B cell (primary cell): Measurements from ENCODE around the gene NOD2. TPM values are rescaled to one million over a fixed set of nuclear protein-coding genes. Genes with fewer than 3 reads are reported as not detected.

Experiments
- ATAC-seq: fragments of 200-7000 bp; cut with Tn5 transposase; one replicate; pipeline ENCODE4 v1.10.0; 2021; ENCODE audit warnings: low read depth, mild to moderate bottlenecking, moderate number of reproducible peaks, moderate library complexity
- CTCF ChIA-PET: fragments of 350-600 bp; sonication (Branson Sonifier 250); formaldehyde crosslinking; loops from one replicate; lab custom pipeline; 2021; ENCODE audit warnings: antibody characterized with exemption, inconsistent platforms; lab: Charles Lee
- POLR2A ChIA-PET: fragments of 350-600 bp; sonication (Branson Sonifier 250); formaldehyde crosslinking; loops from one replicate; lab custom pipeline; 2021; ENCODE audit warnings: antibody characterized with exemption; lab: Charles Lee
- DNase-seq: peaks from one replicate; pipeline ENCODE4 v3.0.0; 2013
- H2AFZ ChIP-seq: 2 replicates; pipeline ENCODE4 v1.6.1; 2012; ENCODE audit warnings: mild to moderate bottlenecking, low read depth, low read length; ENCODE audit not compliant: insufficient read depth, poor library complexity, severe bottlenecking
- H3K27ac ChIP-seq, 2 donors: 1 replicate in 1 of 2; 2 replicates in 1 of 2; pipeline ENCODE4 v1.5.1; 2012 to 2013; ENCODE audit warnings: low read length in 2 of 2, mild to moderate bottlenecking in 2 of 2, moderate library complexity in 1 of 2
- H3K27me3 ChIP-seq, 4 experiments: fragments of 200-600 bp in 1 of 4; sonication (generic) in 1 of 4; replicated peaks in 1 of 4; 1 replicate in 2 of 4; 2 replicates in 2 of 4; pipeline versions ENCODE4 v1.6.1 to v1.7.0; 2013 to 2016; ENCODE audit warnings: low read length in 3 of 4, mild to moderate bottlenecking in 2 of 4, mixed read lengths in 1 of 4, moderate library complexity in 1 of 4; ENCODE audit not compliant: insufficient read depth in 4 of 4, control insufficient read depth in 3 of 4; ENCODE audit errors: control extremely low read depth in 1 of 4
- H3K36me3 ChIP-seq, 2 experiments: replicated peaks in 1 of 2; 1 replicate in 1 of 2; 2 replicates in 1 of 2; pipeline versions ENCODE4 v1.6.1 to v1.7.1; 2013; ENCODE audit warnings: low read length in 1 of 2; ENCODE audit not compliant: insufficient read depth in 2 of 2, control insufficient read depth in 1 of 2; ENCODE audit errors: control extremely low read depth in 1 of 2, extremely low read depth in 1 of 2
- H3K4me1 ChIP-seq, 2 donors: fragments of 200-600 bp in 1 of 2; sonication (generic) in 1 of 2; 1 replicate in 1 of 2; 2 replicates in 1 of 2; pipeline versions ENCODE4 v1.5.1 to v1.6.1; 2013 to 2017; ENCODE audit warnings: low read length in 2 of 2; ENCODE audit not compliant: control insufficient read depth in 2 of 2, insufficient read depth in 2 of 2
- H3K4me2 ChIP-seq: replicated peaks from 2 replicates; pipeline ENCODE3; 2012; ENCODE audit warnings: mild to moderate bottlenecking, low read depth, low read length; ENCODE audit not compliant: poor library complexity, severe bottlenecking
- H3K4me3 ChIP-seq, 5 experiments: fragments of 200-600 bp in 1 of 5; sonication (generic) in 1 of 5; 1 replicate in 3 of 5; 2 replicates in 2 of 5; pipeline versions ENCODE4 v1.5.1 to v1.7.0; 2011 to 2016; ENCODE audit warnings: low read length in 4 of 5, mild to moderate bottlenecking in 4 of 5, low read depth in 2 of 5, control low read depth in 1 of 5, moderate library complexity in 1 of 5; ENCODE audit not compliant: insufficient read depth in 1 of 5; ENCODE audit errors: control extremely low read depth in 1 of 5, extremely low read depth in 1 of 5
- H3K79me2 ChIP-seq: fragments of 200-600 bp; sonication (generic); one replicate; pipeline ENCODE4 v1.6.0; 2016; ENCODE audit warnings: low read length; ENCODE audit not compliant: control insufficient read depth, insufficient read depth
- H3K9ac ChIP-seq: fragments of 200-600 bp; sonication (generic); 2 replicates; pipeline ENCODE4 v1.6.1; 2017; ENCODE audit warnings: mild to moderate bottlenecking, low read length, moderate library complexity
- H3K9me3 ChIP-seq, 3 donors: one replicate each; pipeline versions ENCODE4 v1.6.1 to v1.7.1; 2013; ENCODE audit warnings: low read length in 2 of 3; ENCODE audit not compliant: control insufficient read depth in 2 of 3, insufficient read depth in 1 of 3; ENCODE audit errors: control extremely low read depth in 1 of 3
- H4K20me1 ChIP-seq: 2 replicates; pipeline ENCODE4 v1.6.0; 2012; ENCODE audit warnings: mild to moderate bottlenecking, low read length; ENCODE audit not compliant: insufficient read depth, control insufficient read depth, poor library complexity, severe bottlenecking
- H3K27ac Mint-ChIP-seq: one replicate; pipeline ENCODE4 v1.8.0; 2021; ENCODE audit warnings: mixed read lengths
- H3K27me3 Mint-ChIP-seq: one replicate; pipeline ENCODE4 v1.8.0; 2021; ENCODE audit warnings: mixed read lengths
- H3K4me1 Mint-ChIP-seq: one replicate; pipeline ENCODE4 v1.8.0; 2021; ENCODE audit warnings: mixed read lengths
- H3K4me3 Mint-ChIP-seq: one replicate; pipeline ENCODE4 v1.8.0; 2021; ENCODE audit warnings: mixed read lengths
- H3K9me3 Mint-ChIP-seq: one replicate; pipeline ENCODE4 v1.8.0; 2022; ENCODE audit warnings: mixed read lengths; ENCODE audit not compliant: insufficient read depth
- CTCF ChIP-seq: fragments of 200-600 bp; IDR thresholded peaks from one replicate; pipeline ENCODE4 v1.8.0; 2022; ENCODE audit warnings: antibody characterized with exemption, mild to moderate bottlenecking
- EZH2 ChIP-seq: IDR thresholded peaks from 2 replicates; pipeline ENCODE4 v1.6.1; 2012; ENCODE audit warnings: borderline replicate concordance, low read depth, mild to moderate bottlenecking, moderate library complexity, low read length; ENCODE audit not compliant: insufficient read depth, poor library complexity, severe bottlenecking
- WGBS: methylation state at CpG from one replicate; pipeline ENCODE4 v1.1.5; 2013; ENCODE audit warnings: missing lambda C conversion rate; ENCODE audit not compliant: insufficient coverage; 5-methylcytosine and 5-hydroxymethylcytosine counted together
- intact Hi-C: fragments of 100-400 bp; cut with micrococcal nuclease; formaldehyde crosslinking; loops from one replicate; pipeline ENCODE4 v1.10.0; 2022
- polyA plus RNA-seq: library from polyadenylated mRNA; depleted of rRNA; stranded (reverse); fragments of >200 nt; gene quantifications from 2 replicates; pipeline ENCODE4 v1.2.3, GENCODE V29; 2012
- total RNA-seq, 2 donors: library from RNA; stranded (reverse); fragments of 120-200 nt in 1 of 2; gene quantifications; 1 replicate in 1 of 2; 2 replicates in 1 of 2; pipeline versions ENCODE4 v1.2.3 to v1.2.4, GENCODE V29; 2013 to 2022

NOD2 gene
- total and polyA plus RNA-seq, 2 donors (not counting 1 experiment from before 2014, with no cell fraction given): 1.2 to 1.8 TPM

GRCh38 chr16:50731130-50731988 lies 38.0 kb downstream of the NOD2 start:
- no peak overlapping the region for H3K4me3 Mint-ChIP-seq
- ChIA-PET POLR2A (no interaction called here), CTCF (interaction anchor here (1.6 kb wide), 1 partner anchor 54 kb away, joined by 5 read pairs; no protein-coding TSS in a partner anchor)
- H3K4me1 Mint-ChIP-seq: peaks cover 13% of the 10 kb centered on the region
- Histone ChIP-seq H3K27me3 (no peaks in the 10 kb centered on the region), H3K4me3 (no peak overlapping the region), H3K9ac (no peak overlapping the region), H3K9me3 (no peaks in the 10 kb centered on the region), H4K20me1 (no peaks in the 10 kb centered on the region), H3K79me2 (no peaks in the 10 kb centered on the region), H2AFZ (no peak overlapping the region), H3K4me2 (no peak overlapping the region), H3K36me3 (no peaks in the 10 kb centered on the region), H3K4me1 (peaks cover 0 to 8% of the 10 kb centered on the region in 2 donors), H3K27ac (no peak overlapping the region)
- ATAC-seq (no peak), DNase-seq (no peak)
- TF ChIP-seq EZH2 (no peak), CTCF (no peak)
- H3K27ac Mint-ChIP-seq: no peak overlapping the region
- WGBS: 85% methylated on average over 3 of the region's 6 CpGs
- no peaks in the 10 kb centered on the region for H3K9me3 Mint-ChIP-seq
- H3K27me3 Mint-ChIP-seq: no peaks in the 10 kb centered on the region
- intact Hi-C loops: no loop called here
